Hepatocyte (in vitro differentiated cells): ENCODE measurements around the gene PTPRC.

Experiments used
- CTCF ChIP-seq: fragments of 200-600 bp; sonication (generic); IDR thresholded peaks from 2 replicates; pipeline ENCODE4 v1.5.1; 2016; ENCODE audit warnings: antibody characterized with exemption, mild to moderate bottlenecking; ENCODE audit not compliant: poor library complexity
- EZH2 ChIP-seq: fragments of 200-600 bp; sonication (generic); IDR thresholded peaks from 2 replicates; pipeline ENCODE4 v1.6.1; 2016; ENCODE audit warnings: antibody characterized with exemption, mild to moderate bottlenecking, borderline replicate concordance
- EZH2phosphoT487 ChIP-seq: fragments of 200-600 bp; sonication (generic); IDR thresholded peaks from one replicate; pipeline ENCODE4 v1.6.1; 2018; ENCODE audit warnings: antibody characterized with exemption, mild to moderate bottlenecking, low read depth, moderate library complexity; ENCODE audit not compliant: unreplicated experiment, severe bottlenecking

GRCh38 chr1:198649968-198650338 lies 11.1 kb downstream of the PTPRC start:
- TF ChIP-seq CTCF (no peak), EZH2 (no peak), EZH2phosphoT487 (no peak)
